ENCODE results near the gene GRIK4. TPM values are rescaled to one million over a fixed set of nuclear protein-coding genes. Genes with fewer than 3 reads are reported as not detected.
A peak's percentile ranks its signal among the peaks of the same experiment; 100 is the strongest.

The GRIK4 gene
- total RNA-seq, 1 experiment from 2014 or later, result not detected

GRCh38 chr11:120712881-120713280 lies 201.3 kb downstream of the GRIK4 start:
- TF ChIP-seq, protein P1, sequence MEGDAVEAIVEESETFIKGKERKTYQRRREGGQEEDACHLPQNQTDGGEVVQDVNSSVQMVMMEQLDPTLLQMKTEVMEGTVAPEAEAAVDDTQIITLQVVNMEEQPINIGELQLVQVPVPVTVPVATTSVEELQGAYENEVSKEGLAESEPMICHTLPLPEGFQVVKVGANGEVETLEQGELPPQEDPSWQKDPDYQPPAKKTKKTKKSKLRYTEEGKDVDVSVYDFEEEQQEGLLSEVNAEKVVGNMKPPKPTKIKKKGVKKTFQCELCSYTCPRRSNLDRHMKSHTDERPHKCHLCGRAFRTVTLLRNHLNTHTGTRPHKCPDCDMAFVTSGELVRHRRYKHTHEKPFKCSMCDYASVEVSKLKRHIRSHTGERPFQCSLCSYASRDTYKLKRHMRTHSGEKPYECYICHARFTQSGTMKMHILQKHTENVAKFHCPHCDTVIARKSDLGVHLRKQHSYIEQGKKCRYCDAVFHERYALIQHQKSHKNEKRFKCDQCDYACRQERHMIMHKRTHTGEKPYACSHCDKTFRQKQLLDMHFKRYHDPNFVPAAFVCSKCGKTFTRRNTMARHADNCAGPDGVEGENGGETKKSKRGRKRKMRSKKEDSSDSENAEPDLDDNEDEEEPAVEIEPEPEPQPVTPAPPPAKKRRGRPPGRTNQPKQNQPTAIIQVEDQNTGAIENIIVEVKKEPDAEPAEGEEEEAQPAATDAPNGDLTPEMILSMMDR (IDR thresholded peaks at IDR 0.05; ENCODE audit: unreplicated experiment), result no peak
- Mint-ChIP-seq H3K9me3 (ENCODE audit: unreplicated experiment) (no peaks in the 10 kb centered on the region), H3K36me3 (ENCODE audit: insufficient read depth, unreplicated experiment) (no peaks in the 10 kb centered on the region), H3K4me1 (ENCODE audit: insufficient read depth, unreplicated experiment) (peaks cover 6% of the 10 kb centered on the region), H3K27ac (ENCODE audit: low read depth, unreplicated experiment) (no peak overlapping the region), H3K4me3 (ENCODE audit: unreplicated experiment) (no peak overlapping the region), H3K27me3 (ENCODE audit: insufficient read depth, unreplicated experiment) (peaks cover 4% of the 10 kb centered on the region)
- intact Hi-C loops (cut with micrococcal nuclease), result no loop called here
- ChIA-PET CTCF (interaction anchor here (0.6 to 1.7 kb wide), 3 partner anchors 26 to 583 kb away, joined by 3 to 10 read pairs (median 3); no protein-coding TSS in a partner anchor), POLR2A (no interaction called here)
- DNase-seq (ENCODE audit: unreplicated experiment), result no peak
- no TSS peak for BruUV-seq (replicated peaks)

GRCh38 chr11:120713296-120713695 lies 201.7 kb downstream of the GRIK4 start:
- Mint-ChIP-seq H3K4me1 (ENCODE audit: insufficient read depth, unreplicated experiment) (peaks cover 6% of the 10 kb centered on the region), H3K27me3 (ENCODE audit: insufficient read depth, unreplicated experiment) (peaks cover 8% of the 10 kb centered on the region), H3K4me3 (ENCODE audit: unreplicated experiment) (no peak overlapping the region), H3K9me3 (ENCODE audit: unreplicated experiment) (no peaks in the 10 kb centered on the region), H3K36me3 (ENCODE audit: insufficient read depth, unreplicated experiment) (no peaks in the 10 kb centered on the region), H3K27ac (ENCODE audit: low read depth, unreplicated experiment) (no peak overlapping the region)
- ChIA-PET CTCF (interaction anchor here (1.2 to 1.7 kb wide), 2 partner anchors 27 to 89 kb away, joined by 3 to 10 read pairs; no protein-coding TSS in a partner anchor), POLR2A (no interaction called here)
- no TSS peak for BruUV-seq (replicated peaks)
- DNase-seq (ENCODE audit: unreplicated experiment), result no peak
- intact Hi-C loops (cut with micrococcal nuclease), result no loop called here
- TF ChIP-seq, protein P1 (IDR thresholded peaks at IDR 0.05; ENCODE audit: unreplicated experiment), result no peak

DNA sequence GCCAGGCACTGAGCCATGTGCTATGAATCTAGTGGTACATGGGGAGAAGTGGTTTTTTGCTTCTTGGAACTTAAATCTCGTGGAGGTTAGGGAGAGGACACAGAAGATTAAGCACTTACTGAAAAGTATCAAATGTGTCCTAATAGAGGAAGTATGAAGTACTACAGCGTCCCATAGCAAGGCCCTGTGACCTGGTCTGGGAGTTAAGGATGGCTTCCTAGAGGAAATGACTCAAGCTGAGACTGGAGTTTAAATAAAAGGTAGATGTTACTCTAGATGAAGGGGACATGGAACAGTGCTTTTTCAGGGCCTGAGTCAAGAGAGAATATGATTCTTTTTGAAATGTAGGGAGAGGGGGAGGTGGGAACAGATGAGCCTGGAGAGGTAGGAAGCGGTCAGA lies 202.9 kb downstream of the GRIK4 start:
- no peaks in the 10 kb centered on the region for H3K36me3 Mint-ChIP-seq (ENCODE audit: insufficient read depth, unreplicated experiment)
- BruUV-seq (replicated peaks), result no TSS peak
- intact Hi-C loops (cut with micrococcal nuclease), result no loop called here

GRCh38 chr11:120715239-120715638 lies 203.7 kb downstream of the GRIK4 start:
- Mint-ChIP-seq H3K27ac (ENCODE audit: low read depth, unreplicated experiment) (no peak overlapping the region), H3K36me3 (ENCODE audit: insufficient read depth, unreplicated experiment) (no peaks in the 10 kb centered on the region), H3K27me3 (ENCODE audit: insufficient read depth, unreplicated experiment) (peaks cover 11% of the 10 kb centered on the region), H3K9me3 (ENCODE audit: unreplicated experiment) (no peaks in the 10 kb centered on the region), H3K4me1 (ENCODE audit: insufficient read depth, unreplicated experiment) (peaks cover 6% of the 10 kb centered on the region), H3K4me3 (ENCODE audit: unreplicated experiment) (no peak overlapping the region)
- CTCF ChIA-PET, result interaction anchor here (0.6 to 1.0 kb wide), 5 partner anchors 63 to 770 kb away, joined by 3 to 4 read pairs (median 3); no protein-coding TSS in a partner anchor
- TF ChIP-seq, protein P1 (IDR thresholded peaks at IDR 0.05; ENCODE audit: unreplicated experiment), result peak; percentile 42
- intact Hi-C loops (cut with micrococcal nuclease), result no loop called here
- POLR2A ChIA-PET, result interaction anchor here (0.9 kb wide), 1 partner anchor 13 kb away, joined by 3 read pairs; no protein-coding TSS in a partner anchor
- no peak for DNase-seq (ENCODE audit: unreplicated experiment)
- BruUV-seq (replicated peaks), result no TSS peak

More for the DNA sequence above, 202.9 kb downstream of the GRIK4 start:
- TF ChIP-seq, protein P1 (IDR thresholded peaks at IDR 0.05; ENCODE audit: unreplicated experiment), result no peak
- Mint-ChIP-seq H3K27ac (ENCODE audit: low read depth, unreplicated experiment) (no peak overlapping the region), H3K9me3 (ENCODE audit: unreplicated experiment) (no peaks in the 10 kb centered on the region), H3K4me3 (ENCODE audit: unreplicated experiment) (no peak overlapping the region), H3K27me3 (ENCODE audit: insufficient read depth, unreplicated experiment) (peaks cover 11% of the 10 kb centered on the region), H3K4me1 (ENCODE audit: insufficient read depth, unreplicated experiment) (peaks cover 6% of the 10 kb centered on the region)
- ChIA-PET CTCF (interaction anchor here (1.0 to 1.3 kb wide), 2 partner anchors 22 to 87 kb away, joined by 3 to 4 read pairs; no protein-coding TSS in a partner anchor), POLR2A (no interaction called here)
- DNase-seq (ENCODE audit: unreplicated experiment), result no peak

Measured in MCF 10A (cell line).